Endothelial cell of umbilical vein (primary cell): ENCODE measurements around the gene LAIR1. TPM values are rescaled to one million over a fixed set of nuclear protein-coding genes. Genes with fewer than 3 reads are reported as not detected.
"Not testable (repeated sequence)": the region's sequence is repeated elsewhere in the genome, so short reads cannot be mapped to it uniquely, and the experiment has no call there.

ENCODE experiments used
- BruUV-seq: library from RNA; stranded (reverse); fragments of 400-500 nt; replicated peaks from 2 replicates; lab custom pipeline; 2021; lab: Mats Ljungman, UMichigan
- CTCF ChIA-PET: fragments of 300-600, 350-600 bp; sonication (Branson Sonifier 250); formaldehyde crosslinking; loops from one replicate; lab custom pipeline; 2021; ENCODE audit warnings: antibody characterized with exemption, inconsistent platforms; lab: Charles Lee
- POLR2A ChIA-PET: fragments of 300-600, 350-600 bp; sonication (Branson Sonifier 250); formaldehyde crosslinking; loops from one replicate; lab custom pipeline; 2021; ENCODE audit warnings: antibody characterized with exemption, inconsistent platforms; lab: Charles Lee
- DNase-seq: peaks from one replicate; pipeline ENCODE4 v3.0.0-alpha.2; 2011; ENCODE audit warnings: low read depth, low spot score
- FAIRE-seq: peaks from 2 replicates; lab custom pipeline; 2011; peaks lifted over from hg19 to GRCh38; lab: Jason Lieb, UNC
- H2AFZ ChIP-seq: 2 replicates; pipeline ENCODE4 v1.6.0; 2012; ENCODE audit warnings: low read depth, low read length, control low read depth, inconsistent platforms
- H3K27ac ChIP-seq: 2 replicates; pipeline ENCODE4 v1.5.1; 2011; ENCODE audit warnings: low read depth, mild to moderate bottlenecking, control low read depth, low read length, moderate library complexity; ENCODE audit not compliant: insufficient read depth
- H3K27me3 ChIP-seq, 2 experiments: 2 replicates each; pipeline versions ENCODE4 v1.6.0 to v1.6.1; 2011; ENCODE audit warnings: low read length in 2 of 2, mixed read lengths in 1 of 2; ENCODE audit not compliant: control insufficient read depth in 2 of 2, insufficient read depth in 2 of 2
- H3K36me3 ChIP-seq, 2 experiments: 2 replicates in 1 of 2; 3 replicates in 1 of 2; pipeline ENCODE4 v1.5.1; 2011; ENCODE audit warnings: low read length in 2 of 2, mild to moderate bottlenecking in 1 of 2, moderate library complexity in 1 of 2; ENCODE audit not compliant: control insufficient read depth in 2 of 2, insufficient read depth in 2 of 2; ENCODE audit errors: extremely low read depth in 1 of 2
- H3K4me1 ChIP-seq: 3 replicates; pipeline ENCODE4 v1.5.1; 2011; ENCODE audit warnings: mild to moderate bottlenecking, low read length; ENCODE audit not compliant: control insufficient read depth, insufficient read depth; ENCODE audit errors: extremely low read depth
- H3K4me2 ChIP-seq: 2 replicates; pipeline ENCODE4 v1.6.1; 2011; ENCODE audit warnings: low read length, control low read depth, mixed read lengths; ENCODE audit not compliant: insufficient read depth
- H3K4me3 ChIP-seq, 3 experiments: fragments of 200-600 bp in 1 of 3; sonication (generic), shearing (Covaris generic) in 1 of 3; replicated peaks in 1 of 3; 2 replicates each; pipeline ENCODE4 v1.5.1; 2011 to 2016; ENCODE audit warnings: control low read depth in 3 of 3, low read length in 3 of 3, mild to moderate bottlenecking in 2 of 3, inconsistent platforms in 1 of 3, low read depth in 1 of 3, moderate library complexity in 1 of 3; ENCODE audit not compliant: insufficient read depth in 1 of 3
- H3K79me2 ChIP-seq: 2 replicates; pipeline ENCODE4 v1.6.0; 2012; ENCODE audit warnings: low read length, inconsistent platforms; ENCODE audit not compliant: control insufficient read depth, insufficient read depth
- H3K9ac ChIP-seq: replicated peaks from 2 replicates; pipeline ENCODE3; 2011; ENCODE audit warnings: low read length, control low read depth; ENCODE audit not compliant: insufficient read depth; ENCODE audit errors: extremely low read depth
- H3K9me1 ChIP-seq: replicated peaks from 3 replicates; pipeline ENCODE4 v1.6.0; 2011; ENCODE audit warnings: mild to moderate bottlenecking, low read length; ENCODE audit not compliant: control insufficient read depth, insufficient read depth; ENCODE audit errors: extremely low read depth
- H3K9me3 ChIP-seq: replicated peaks from 2 replicates; pipeline ENCODE4 v1.5.1; 2012; ENCODE audit warnings: low read length, inconsistent platforms; ENCODE audit not compliant: control insufficient read depth, insufficient read depth
- H4K20me1 ChIP-seq: replicated peaks from 2 replicates; pipeline ENCODE3; 2011; ENCODE audit warnings: mild to moderate bottlenecking, low read length; ENCODE audit not compliant: control insufficient read depth, insufficient read depth; ENCODE audit errors: extremely low read depth
- EZH2 ChIP-seq: IDR thresholded peaks from 2 replicates; pipeline ENCODE4 v1.6.1; 2012; ENCODE audit warnings: borderline replicate concordance, low read depth, mild to moderate bottlenecking, moderate library complexity, low read length, inconsistent platforms; ENCODE audit not compliant: severe bottlenecking
- FOS ChIP-seq: IDR thresholded peaks from 2 replicates; pipeline ENCODE4 v1.6.1; 2011; ENCODE audit warnings: mild to moderate bottlenecking, low read length, moderate library complexity, borderline replicate concordance; ENCODE audit not compliant: insufficient read depth
- GATA2 ChIP-seq: IDR thresholded peaks from 2 replicates; pipeline ENCODE4 v1.7.0; 2011; ENCODE audit warnings: low read depth, mild to moderate bottlenecking, moderate library complexity, mixed read lengths, low read length; ENCODE audit not compliant: insufficient read length, insufficient read depth
- JUN ChIP-seq: IDR thresholded peaks from 2 replicates; pipeline ENCODE4 v1.6.1; 2011; ENCODE audit warnings: borderline replicate concordance, low read depth; ENCODE audit not compliant: insufficient read length, insufficient read depth
- MAX ChIP-seq: IDR thresholded peaks from 2 replicates; pipeline ENCODE4 v1.6.1; 2011; ENCODE audit not compliant: insufficient read depth, insufficient read length
- MYC ChIP-seq: IDR thresholded peaks from one replicate; pipeline ENCODE4 v1.6.1; 2011; ENCODE audit warnings: mild to moderate bottlenecking, low read depth, low read length
- POLR2A ChIP-seq: IDR thresholded peaks from 2 replicates; pipeline ENCODE4 v1.6.1; 2012; ENCODE audit warnings: low read depth, mild to moderate bottlenecking, control low read depth, low read length
- POLR2AphosphoS5 ChIP-seq: IDR thresholded peaks from 2 replicates; pipeline ENCODE4 v1.6.1; 2012; ENCODE audit warnings: low read depth, mild to moderate bottlenecking, control low read depth, low read length, moderate library complexity; ENCODE audit not compliant: insufficient read depth
- dilution Hi-C: fragments of 300-500 bp; cut with MboI; formaldehyde crosslinking; loops from one replicate; pipeline ENCODE4 v1.15.0; 2019; ENCODE audit warnings: low sequenced_read_pairs; ENCODE audit not compliant: extremely low pct_ligation_motif_present
- intact Hi-C: fragments of 100-400 bp; cut with micrococcal nuclease; formaldehyde crosslinking; loops from one replicate; pipeline ENCODE4 v1.10.0; 2022
- polyA plus RNA-seq, 4 experiments: library from polyadenylated mRNA; depleted of rRNA in 3 of 4; stranded (reverse) in 3 of 4; unstranded in 1 of 4; fragments of >200 nt; gene quantifications; 2 replicates each; pipeline versions ENCODE4 v1.2.1 to v1.2.3, GENCODE V29; 2011 to 2012; ENCODE audit warnings: missing spikeins in 1 of 4
- total RNA-seq: library from RNA; stranded (reverse); gene quantifications from 2 replicates; pipeline ENCODE4 v1.2.3, GENCODE V29; 2021
- TF ChIP-seq, protein P1 (sequence below), 2 donors: IDR thresholded peaks; 1 replicate in 1 of 2; 2 replicates in 1 of 2; pipeline ENCODE4 v1.5.1; 2011; ENCODE audit warnings: low read length in 2 of 2, mild to moderate bottlenecking in 2 of 2, moderate library complexity in 2 of 2, control low read depth in 1 of 2, inconsistent platforms in 1 of 2, low read depth in 1 of 2; ENCODE audit not compliant: insufficient read depth in 1 of 2; ENCODE audit errors: extremely low read depth in 1 of 2

Gene LAIR1
- total and polyA plus RNA-seq, 2 donors (not counting 3 experiments of a cell fraction or from before 2014, with no cell fraction given) = not detected

DNA sequence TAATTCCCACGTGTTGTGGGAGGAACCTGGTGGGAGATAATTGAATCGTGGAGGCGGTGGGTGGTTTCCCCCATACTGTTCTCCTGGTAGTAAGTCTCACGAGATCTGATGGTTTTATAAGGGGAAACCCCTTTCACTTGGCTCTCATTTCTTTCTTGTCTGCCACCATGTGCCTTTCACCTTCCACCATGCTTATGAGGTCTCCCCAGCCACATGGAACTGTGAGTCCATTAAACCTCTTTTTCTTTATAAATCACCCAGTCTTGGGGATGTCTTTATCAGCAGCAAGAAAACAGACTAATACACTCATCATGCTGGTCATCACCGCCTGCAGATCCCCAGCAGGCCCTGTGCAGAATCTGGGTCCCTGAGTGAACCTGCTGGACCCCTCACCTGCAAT, 36.0 kb downstream of the LAIR1 start:
- H3K9ac ChIP-seq, H3K27me3 ChIP-seq, intact Hi-C loops, DNase-seq, CTCF ChIA-PET, dilution Hi-C loops, H2AFZ ChIP-seq, H3K9me1 ChIP-seq, H3K4me1 ChIP-seq, H3K36me3 ChIP-seq, H3K79me2 ChIP-seq, H3K9me3 ChIP-seq, FAIRE-seq, POLR2A ChIA-PET, H3K27ac ChIP-seq, H3K4me3 ChIP-seq, H4K20me1 ChIP-seq, BruUV-seq, H3K4me2 ChIP-seq: not testable (repeated sequence)

GRCh38 chr19:54325631-54326030, 39.1 kb downstream of the LAIR1 start:
- dilution Hi-C loops (no loop called here), intact Hi-C loops (loop anchor here (1.0 kb wide), 1 partner anchor 66 kb away; no protein-coding TSS in a partner anchor)
- CTCF ChIA-PET = interaction anchor here (1.1 to 1.6 kb wide), 5 partner anchors 9 to 88 kb away, joined by 3 to 8 read pairs (median 3); no protein-coding TSS in a partner anchor
- no peak overlapping the region for H2AFZ ChIP-seq
- no peak overlapping the region for H3K27ac ChIP-seq
- H3K4me1 ChIP-seq = no peaks in the 10 kb centered on the region
- FAIRE-seq (no peak), DNase-seq (no peak)
- no TSS peak for BruUV-seq
- peaks cover 0 to 2% of the 10 kb centered on the region in 2 experiments for H3K27me3 ChIP-seq
- H4K20me1 ChIP-seq = no peaks in the 10 kb centered on the region
- no peak overlapping the region for H3K4me2 ChIP-seq
- TF ChIP-seq POLR2AphosphoS5 (no peak), MYC (no peak), EZH2 (no peak), MAX (no peak), POLR2A (no peak), JUN (no peak), FOS (no peak), GATA2 (no peak)
- TF ChIP-seq, protein P1, sequence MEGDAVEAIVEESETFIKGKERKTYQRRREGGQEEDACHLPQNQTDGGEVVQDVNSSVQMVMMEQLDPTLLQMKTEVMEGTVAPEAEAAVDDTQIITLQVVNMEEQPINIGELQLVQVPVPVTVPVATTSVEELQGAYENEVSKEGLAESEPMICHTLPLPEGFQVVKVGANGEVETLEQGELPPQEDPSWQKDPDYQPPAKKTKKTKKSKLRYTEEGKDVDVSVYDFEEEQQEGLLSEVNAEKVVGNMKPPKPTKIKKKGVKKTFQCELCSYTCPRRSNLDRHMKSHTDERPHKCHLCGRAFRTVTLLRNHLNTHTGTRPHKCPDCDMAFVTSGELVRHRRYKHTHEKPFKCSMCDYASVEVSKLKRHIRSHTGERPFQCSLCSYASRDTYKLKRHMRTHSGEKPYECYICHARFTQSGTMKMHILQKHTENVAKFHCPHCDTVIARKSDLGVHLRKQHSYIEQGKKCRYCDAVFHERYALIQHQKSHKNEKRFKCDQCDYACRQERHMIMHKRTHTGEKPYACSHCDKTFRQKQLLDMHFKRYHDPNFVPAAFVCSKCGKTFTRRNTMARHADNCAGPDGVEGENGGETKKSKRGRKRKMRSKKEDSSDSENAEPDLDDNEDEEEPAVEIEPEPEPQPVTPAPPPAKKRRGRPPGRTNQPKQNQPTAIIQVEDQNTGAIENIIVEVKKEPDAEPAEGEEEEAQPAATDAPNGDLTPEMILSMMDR (IDR thresholded peaks at IDR 0.05; ENCODE audit: extremely low read depth in 1 of 2, insufficient read depth in 1 of 2, low read depth in 1 of 2, low read length in 2 of 2) = no peak
- no peaks in the 10 kb centered on the region for H3K9me3 ChIP-seq
- H3K9ac ChIP-seq = no peak overlapping the region
- H3K9me1 ChIP-seq = no peaks in the 10 kb centered on the region
- H3K79me2 ChIP-seq = no peaks in the 10 kb centered on the region
- H3K4me3 ChIP-seq = no peak overlapping the region
- no peaks in the 10 kb centered on the region for H3K36me3 ChIP-seq
- POLR2A ChIA-PET = no interaction called here
